ENCODE data around the gene HPS5.

The HPS5 gene

GRCh38 chr11:18235394-18236334 lies 86.3 kb downstream of the HPS5 start:
- DNase-seq (ENCODE audit: low read depth), result no peak

GRCh38 chr11:18233912-18234311 lies 88.0 kb downstream of the HPS5 start:
- no peak for DNase-seq (ENCODE audit: low read depth)

GRCh38 chr11:18230859-18231258 lies 91.1 kb downstream of the HPS5 start:
- no peak for DNase-seq (ENCODE audit: low read depth)

- no peak for DNase-seq (ENCODE audit: low read depth)
These were observed 92.4 kb downstream of the HPS5 start for GRCh38 chr11:18229501-18229900.
